B cell (primary cell): ENCODE measurements around the gene INHBA. TPM values are rescaled to one million over a fixed set of nuclear protein-coding genes. Genes with fewer than 3 reads are reported as not detected.

Source experiments
- ATAC-seq: fragments of 200-7000 bp; cut with Tn5 transposase; one replicate; pipeline ENCODE4 v1.10.0; 2021; ENCODE audit warnings: low read depth, mild to moderate bottlenecking, moderate number of reproducible peaks, moderate library complexity
- CTCF ChIA-PET: fragments of 350-600 bp; sonication (Branson Sonifier 250); formaldehyde crosslinking; loops from one replicate; lab custom pipeline; 2021; ENCODE audit warnings: antibody characterized with exemption, inconsistent platforms; lab: Charles Lee
- POLR2A ChIA-PET: fragments of 350-600 bp; sonication (Branson Sonifier 250); formaldehyde crosslinking; loops from one replicate; lab custom pipeline; 2021; ENCODE audit warnings: antibody characterized with exemption; lab: Charles Lee
- DNase-seq: peaks from one replicate; pipeline ENCODE4 v3.0.0; 2013
- H2AFZ ChIP-seq: 2 replicates; pipeline ENCODE4 v1.6.1; 2012; ENCODE audit warnings: mild to moderate bottlenecking, low read depth, low read length; ENCODE audit not compliant: insufficient read depth, poor library complexity, severe bottlenecking
- H3K27ac ChIP-seq, 2 donors: 1 replicate in 1 of 2; 2 replicates in 1 of 2; pipeline ENCODE4 v1.5.1; 2012 to 2013; ENCODE audit warnings: low read length in 2 of 2, mild to moderate bottlenecking in 2 of 2, moderate library complexity in 1 of 2
- H3K27me3 ChIP-seq, 4 experiments: fragments of 200-600 bp in 1 of 4; sonication (generic) in 1 of 4; replicated peaks in 1 of 4; 1 replicate in 2 of 4; 2 replicates in 2 of 4; pipeline versions ENCODE4 v1.6.1 to v1.7.0; 2013 to 2016; ENCODE audit warnings: low read length in 3 of 4, mild to moderate bottlenecking in 2 of 4, mixed read lengths in 1 of 4, moderate library complexity in 1 of 4; ENCODE audit not compliant: insufficient read depth in 4 of 4, control insufficient read depth in 3 of 4; ENCODE audit errors: control extremely low read depth in 1 of 4
- H3K36me3 ChIP-seq, 2 experiments: replicated peaks in 1 of 2; 1 replicate in 1 of 2; 2 replicates in 1 of 2; pipeline versions ENCODE4 v1.6.1 to v1.7.1; 2013; ENCODE audit warnings: low read length in 1 of 2; ENCODE audit not compliant: insufficient read depth in 2 of 2, control insufficient read depth in 1 of 2; ENCODE audit errors: control extremely low read depth in 1 of 2, extremely low read depth in 1 of 2
- H3K4me1 ChIP-seq, 2 donors: fragments of 200-600 bp in 1 of 2; sonication (generic) in 1 of 2; 1 replicate in 1 of 2; 2 replicates in 1 of 2; pipeline versions ENCODE4 v1.5.1 to v1.6.1; 2013 to 2017; ENCODE audit warnings: low read length in 2 of 2; ENCODE audit not compliant: control insufficient read depth in 2 of 2, insufficient read depth in 2 of 2
- H3K4me2 ChIP-seq: replicated peaks from 2 replicates; pipeline ENCODE3; 2012; ENCODE audit warnings: mild to moderate bottlenecking, low read depth, low read length; ENCODE audit not compliant: poor library complexity, severe bottlenecking
- H3K4me3 ChIP-seq, 5 experiments: fragments of 200-600 bp in 1 of 5; sonication (generic) in 1 of 5; 1 replicate in 3 of 5; 2 replicates in 2 of 5; pipeline versions ENCODE4 v1.5.1 to v1.7.0; 2011 to 2016; ENCODE audit warnings: low read length in 4 of 5, mild to moderate bottlenecking in 4 of 5, low read depth in 2 of 5, control low read depth in 1 of 5, moderate library complexity in 1 of 5; ENCODE audit not compliant: insufficient read depth in 1 of 5; ENCODE audit errors: control extremely low read depth in 1 of 5, extremely low read depth in 1 of 5
- H3K79me2 ChIP-seq: fragments of 200-600 bp; sonication (generic); one replicate; pipeline ENCODE4 v1.6.0; 2016; ENCODE audit warnings: low read length; ENCODE audit not compliant: control insufficient read depth, insufficient read depth
- H3K9ac ChIP-seq: fragments of 200-600 bp; sonication (generic); 2 replicates; pipeline ENCODE4 v1.6.1; 2017; ENCODE audit warnings: mild to moderate bottlenecking, low read length, moderate library complexity
- H3K9me3 ChIP-seq, 3 donors: one replicate each; pipeline versions ENCODE4 v1.6.1 to v1.7.1; 2013; ENCODE audit warnings: low read length in 2 of 3; ENCODE audit not compliant: control insufficient read depth in 2 of 3, insufficient read depth in 1 of 3; ENCODE audit errors: control extremely low read depth in 1 of 3
- H4K20me1 ChIP-seq: 2 replicates; pipeline ENCODE4 v1.6.0; 2012; ENCODE audit warnings: mild to moderate bottlenecking, low read length; ENCODE audit not compliant: insufficient read depth, control insufficient read depth, poor library complexity, severe bottlenecking
- H3K27ac Mint-ChIP-seq: one replicate; pipeline ENCODE4 v1.8.0; 2021; ENCODE audit warnings: mixed read lengths
- H3K27me3 Mint-ChIP-seq: one replicate; pipeline ENCODE4 v1.8.0; 2021; ENCODE audit warnings: mixed read lengths
- H3K4me1 Mint-ChIP-seq: one replicate; pipeline ENCODE4 v1.8.0; 2021; ENCODE audit warnings: mixed read lengths
- H3K4me3 Mint-ChIP-seq: one replicate; pipeline ENCODE4 v1.8.0; 2021; ENCODE audit warnings: mixed read lengths
- H3K9me3 Mint-ChIP-seq: one replicate; pipeline ENCODE4 v1.8.0; 2022; ENCODE audit warnings: mixed read lengths; ENCODE audit not compliant: insufficient read depth
- EZH2 ChIP-seq: IDR thresholded peaks from 2 replicates; pipeline ENCODE4 v1.6.1; 2012; ENCODE audit warnings: borderline replicate concordance, low read depth, mild to moderate bottlenecking, moderate library complexity, low read length; ENCODE audit not compliant: insufficient read depth, poor library complexity, severe bottlenecking
- WGBS: methylation state at CpG from one replicate; pipeline ENCODE4 v1.1.5; 2013; ENCODE audit warnings: missing lambda C conversion rate; ENCODE audit not compliant: insufficient coverage; 5-methylcytosine and 5-hydroxymethylcytosine counted together
- intact Hi-C: fragments of 100-400 bp; cut with micrococcal nuclease; formaldehyde crosslinking; loops from one replicate; pipeline ENCODE4 v1.10.0; 2022
- polyA plus RNA-seq: library from polyadenylated mRNA; depleted of rRNA; stranded (reverse); fragments of >200 nt; gene quantifications from 2 replicates; pipeline ENCODE4 v1.2.3, GENCODE V29; 2012
- total RNA-seq, 2 donors: library from RNA; stranded (reverse); fragments of 120-200 nt in 1 of 2; gene quantifications; 1 replicate in 1 of 2; 2 replicates in 1 of 2; pipeline versions ENCODE4 v1.2.3 to v1.2.4, GENCODE V29; 2013 to 2022
- TF ChIP-seq, protein P1 (sequence below): fragments of 200-600 bp; IDR thresholded peaks from one replicate; pipeline ENCODE4 v1.8.0; 2022; ENCODE audit warnings: antibody characterized with exemption, mild to moderate bottlenecking

The INHBA gene
- total and polyA plus RNA-seq, 2 donors (not counting 1 experiment from before 2014, with no cell fraction given), result not detected

DNA sequence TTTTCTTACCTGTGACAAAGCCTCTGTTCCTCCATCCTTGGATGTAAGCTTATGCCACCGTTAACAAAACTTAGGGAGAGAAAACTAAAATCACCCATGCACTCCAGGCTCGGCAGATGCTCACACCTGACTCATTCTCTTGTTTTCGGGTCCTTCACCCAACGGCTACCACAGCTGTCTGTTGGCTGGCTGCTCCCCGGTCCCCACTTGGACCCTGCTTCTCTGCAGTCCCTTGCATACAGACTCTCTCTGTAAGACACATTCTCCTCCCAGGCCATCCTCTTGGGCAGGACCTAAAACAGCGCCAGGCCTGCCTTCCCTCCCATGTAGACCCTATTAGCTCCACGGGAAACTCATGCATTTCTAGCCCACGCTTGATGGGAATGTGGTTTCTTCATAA lies 12.1 kb upstream of the INHBA start:
- H3K4me3 ChIP-seq, result no peak overlapping the region
- ChIA-PET POLR2A (no interaction called here), CTCF (interaction anchor here (0.6 to 3.0 kb wide), 3 partner anchors 9 to 1387 kb away, joined by 3 to 18 read pairs (median 3); no protein-coding TSS in a partner anchor)
- DNase-seq, result no peak
- no peaks in the 10 kb centered on the region for H4K20me1 ChIP-seq
- no peak overlapping the region for H3K27ac ChIP-seq
- no peaks in the 10 kb centered on the region for H3K4me1 Mint-ChIP-seq
- no peak overlapping the region for H3K27ac Mint-ChIP-seq
- no peaks in the 10 kb centered on the region for H3K9me3 Mint-ChIP-seq
- peaks cover 0 to 9% (median 3%) of the 10 kb centered on the region in 4 experiments for H3K27me3 ChIP-seq
- H3K9me3 ChIP-seq, result no peaks in the 10 kb centered on the region
- no peak overlapping the region for H3K4me3 Mint-ChIP-seq
- H3K9ac ChIP-seq, result no peak overlapping the region
- TF ChIP-seq, protein P1, sequence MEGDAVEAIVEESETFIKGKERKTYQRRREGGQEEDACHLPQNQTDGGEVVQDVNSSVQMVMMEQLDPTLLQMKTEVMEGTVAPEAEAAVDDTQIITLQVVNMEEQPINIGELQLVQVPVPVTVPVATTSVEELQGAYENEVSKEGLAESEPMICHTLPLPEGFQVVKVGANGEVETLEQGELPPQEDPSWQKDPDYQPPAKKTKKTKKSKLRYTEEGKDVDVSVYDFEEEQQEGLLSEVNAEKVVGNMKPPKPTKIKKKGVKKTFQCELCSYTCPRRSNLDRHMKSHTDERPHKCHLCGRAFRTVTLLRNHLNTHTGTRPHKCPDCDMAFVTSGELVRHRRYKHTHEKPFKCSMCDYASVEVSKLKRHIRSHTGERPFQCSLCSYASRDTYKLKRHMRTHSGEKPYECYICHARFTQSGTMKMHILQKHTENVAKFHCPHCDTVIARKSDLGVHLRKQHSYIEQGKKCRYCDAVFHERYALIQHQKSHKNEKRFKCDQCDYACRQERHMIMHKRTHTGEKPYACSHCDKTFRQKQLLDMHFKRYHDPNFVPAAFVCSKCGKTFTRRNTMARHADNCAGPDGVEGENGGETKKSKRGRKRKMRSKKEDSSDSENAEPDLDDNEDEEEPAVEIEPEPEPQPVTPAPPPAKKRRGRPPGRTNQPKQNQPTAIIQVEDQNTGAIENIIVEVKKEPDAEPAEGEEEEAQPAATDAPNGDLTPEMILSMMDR, result no peak
- TF ChIP-seq EZH2, result no peak
- H2AFZ ChIP-seq, result no peak overlapping the region
- H3K4me1 ChIP-seq, result no peaks in the 10 kb centered on the region
- ATAC-seq, result no peak
- peaks cover 4% of the 10 kb centered on the region for H3K27me3 Mint-ChIP-seq
- H3K79me2 ChIP-seq, result no peaks in the 10 kb centered on the region
- intact Hi-C loops, result no loop called here
- 93% methylated on average over 7 of the region's 8 CpGs for WGBS
- no peaks in the 10 kb centered on the region for H3K36me3 ChIP-seq
- H3K4me2 ChIP-seq, result no peak overlapping the region

DNA sequence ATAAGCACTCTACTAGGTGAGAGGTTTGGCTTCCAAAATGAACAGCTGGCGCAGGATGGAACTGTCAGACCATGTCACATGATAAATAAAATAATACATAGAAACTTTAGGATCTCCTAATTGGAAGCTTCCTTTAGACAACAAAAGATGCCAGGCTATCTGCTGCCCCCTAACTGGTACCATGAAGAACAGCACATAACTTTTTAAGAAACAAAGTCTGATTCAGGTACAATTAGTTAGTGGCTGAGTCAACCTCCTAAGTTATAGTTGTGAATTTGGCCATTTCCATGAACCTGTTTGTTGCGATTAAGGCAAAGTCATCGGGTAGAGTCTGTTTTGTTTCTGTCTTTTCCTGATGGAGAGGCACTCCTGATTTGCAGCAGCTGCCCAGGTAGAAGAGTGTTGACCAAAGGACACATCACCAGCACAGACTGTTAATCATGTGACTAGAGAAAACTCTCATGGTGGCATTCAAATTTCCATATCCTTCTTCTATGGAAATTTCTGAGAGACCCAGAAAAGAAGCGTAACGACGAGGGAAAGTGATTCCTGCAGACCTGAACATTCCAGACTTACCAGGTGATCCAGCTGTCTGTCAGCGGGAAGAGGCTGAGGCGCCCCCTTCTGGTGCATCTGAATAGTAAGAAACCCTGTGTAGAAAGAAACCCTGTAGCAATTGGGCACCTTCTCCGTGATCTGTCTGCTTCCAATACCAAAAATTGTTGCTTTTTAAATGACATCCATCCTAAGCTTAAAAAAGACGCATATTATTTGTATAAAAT lies 8.6 kb upstream of the INHBA start:
- Mint-ChIP-seq H3K27ac (no peak overlapping the region), H3K9me3 (no peaks in the 10 kb centered on the region), H3K27me3 (peaks cover 14% of the 10 kb centered on the region), H3K4me3 (no peak overlapping the region), H3K4me1 (no peaks in the 10 kb centered on the region)
- Histone ChIP-seq H4K20me1 (no peaks in the 10 kb centered on the region), H3K36me3 (no peaks in the 10 kb centered on the region), H3K79me2 (no peaks in the 10 kb centered on the region), H3K4me1 (no peaks in the 10 kb centered on the region), H2AFZ (no peak overlapping the region), H3K4me3 (no peak overlapping the region), H3K27ac (no peak overlapping the region), H3K27me3 (peaks cover 0 to 5% (median 2%) of the 10 kb centered on the region in 4 experiments), H3K9me3 (no peaks in the 10 kb centered on the region), H3K4me2 (no peak overlapping the region), H3K9ac (no peak overlapping the region)
- ATAC-seq (no peak), DNase-seq (no peak)
- CTCF ChIA-PET, result interaction anchor here (1.2 to 2.6 kb wide), 2 partner anchors 12 to 15 kb away, joined by 4 to 6 read pairs; no protein-coding TSS in a partner anchor
- no peak for TF ChIP-seq EZH2
- TF ChIP-seq, protein P1, result peak; percentile 28
- intact Hi-C loops, result no loop called here
- WGBS, result 80% methylated on average over 6 of the region's 10 CpGs
- POLR2A ChIA-PET, result no interaction called here
